Measurements from ENCODE around the gene PHYHD1. TPM values are rescaled to one million over a fixed set of nuclear protein-coding genes. Genes with fewer than 3 reads are reported as not detected.

PHYHD1 gene
- total and polyA plus RNA-seq, 10 of the 15 experiments (the other 5 are each of a cell fraction or from before 2014, with no cell fraction given), result 0.09 to 0.17 TPM; not detected in 8

- intact Hi-C loops (cut with micrococcal nuclease; ENCODE audit: unreplicated experiment), result loop anchor here (5.0 kb wide), 2 partner anchors 47 to 282 kb away; partner anchors contain the start of genes KYAT1 and LRRC8A
- Histone ChIP-seq H4K20me1 (ENCODE audit: control insufficient read depth, insufficient read depth) (no peaks in the 10 kb centered on the region), H3K4me1 (ENCODE audit: control insufficient read depth, insufficient read depth, low read length) (no peaks in the 10 kb centered on the region), H2AFZ (ENCODE audit: control insufficient read depth, low read depth, low read length) (no peak overlapping the region), H3K9ac (ENCODE audit: control insufficient read depth, insufficient read depth, low read length) (no peak overlapping the region), H3K4me3 (no peak overlapping the region), H3K9me3 (replicated peaks; ENCODE audit: control insufficient read depth, insufficient read depth, low read length) (no peaks in the 10 kb centered on the region), H3K27me3 (replicated peaks in 1 of 2; ENCODE audit: control insufficient read depth in 2 of 2, insufficient read depth in 2 of 2, low read length in 1 of 2) (no peaks in the 10 kb centered on the region), H3K27ac (ENCODE audit: control insufficient read depth, insufficient read depth) (no peak overlapping the region), H3K79me2 (ENCODE audit: control insufficient read depth, insufficient read depth, low read length) (no peaks in the 10 kb centered on the region), H3K36me3 (ENCODE audit: control insufficient read depth in 2 of 2, insufficient read depth in 2 of 2, low read length in 1 of 2) (no peaks in the 10 kb centered on the region), H3K4me2 (ENCODE audit: control insufficient read depth, insufficient read depth) (no peak overlapping the region)
- ChIA-PET RAD21 (ENCODE audit: unreplicated experiment) (interaction anchor here (1.4 to 3.1 kb wide), 5 partner anchors 53 to 111 kb away, joined by 3 to 14 read pairs (median 8); partner anchors contain the start of genes ENDOG and SPOUT1), CTCF (interaction anchor here (0.7 to 8.0 kb wide), 16 partner anchors 21 to 560 kb away, joined by 3 to 158 read pairs (median 4); partner anchors contain the start of genes ENDOG, PKN3 and ZDHHC12), SMC1A (ENCODE audit: uncharacterized antibody, unreplicated experiment) (interaction anchor here (1.3 to 5.1 kb wide), 3 partner anchors 19 to 66 kb away, joined by 3 to 53 read pairs (median 5); no protein-coding TSS in a partner anchor), POLR2A (interaction anchor here (0.7 to 1.1 kb wide), 3 partner anchors 17 to 65 kb away, joined by 3 read pairs; no protein-coding TSS in a partner anchor)
- no peak for FAIRE-seq
- 56% methylated on average over 4 of the region's 4 CpGs for WGBS (ENCODE audit: insufficient coverage, insufficient replicate concordance, low lambda C conversion rate, missing lambda C conversion rate)
- TF ChIP-seq CREB1 (IDR thresholded peaks at IDR 0.05; ENCODE audit: low read depth), result no peak
- no peak for TF ChIP-seq E2F4 (IDR thresholded peaks at IDR 0.05; ENCODE audit: low read depth, low read length)
- TF ChIP-seq KAT2A (conservative IDR thresholded peaks at IDR 0.05; ENCODE audit: control insufficient read depth, low read depth, low read length), result no peak
- no peak for TF ChIP-seq CEBPB (IDR thresholded peaks at IDR 0.05; ENCODE audit: borderline replicate concordance in 1 of 2, low read depth in 2 of 2, low read length in 2 of 2)
- TF ChIP-seq CEBPZ (IDR thresholded peaks at IDR 0.05; ENCODE audit: low read depth, low read length), result no peak
- no peak for TF ChIP-seq MEF2B (IDR thresholded peaks at IDR 0.05; ENCODE audit: partially characterized antibody, poor library complexity, severe bottlenecking)
- in situ Hi-C loops (cut with MboI), result loop anchor here (5.0 kb wide), 1 partner anchor 67 kb away; no protein-coding TSS in a partner anchor
- no TSS peak for BruUV-seq (replicated peaks)
- no peak for ATAC-seq
- DNase-seq (ENCODE audit: low read depth, low spot score), result no peak
Observed at GRCh38 chr9:128929560-128929959, 8.8 kb downstream of the PHYHD1 start.
